Measurements from ENCODE around the gene KLHL7. TPM values are rescaled to one million over a fixed set of nuclear protein-coding genes. Genes with fewer than 3 reads are reported as not detected.

The KLHL7 gene
- total and polyA plus RNA-seq, 4 donors: 5.4 to 14.1 (median 9.9) TPM

DNA sequence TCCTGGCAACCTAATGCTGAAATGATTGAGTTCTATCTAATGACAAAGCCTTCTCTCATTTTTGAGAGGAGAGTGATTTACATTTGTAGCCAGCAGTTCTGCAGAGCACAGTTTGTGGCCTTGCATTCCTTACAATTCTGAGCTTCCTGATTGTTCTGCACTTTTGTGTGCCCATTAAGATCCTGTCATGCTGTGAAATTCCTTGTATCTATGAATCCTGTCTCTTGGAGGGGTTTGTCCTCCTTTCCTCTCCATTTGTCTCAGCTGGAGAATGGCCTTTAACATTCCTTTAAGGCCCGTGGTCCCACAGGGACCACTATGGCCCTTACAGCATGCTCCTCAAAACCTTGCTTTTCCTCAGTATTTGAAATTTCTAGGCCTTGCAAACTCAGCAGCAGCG, 10.4 kb downstream of the KLHL7 start:
- no peak for TF ChIP-seq YY1 (IDR thresholded peaks at IDR 0.05)
- TF ChIP-seq MAX (IDR thresholded peaks at IDR 0.05): no peak
- no peak for TF ChIP-seq JUND (IDR thresholded peaks at IDR 0.05)
- no peak for TF ChIP-seq HNF4G (IDR thresholded peaks at IDR 0.05)
- TF ChIP-seq, protein P1, sequence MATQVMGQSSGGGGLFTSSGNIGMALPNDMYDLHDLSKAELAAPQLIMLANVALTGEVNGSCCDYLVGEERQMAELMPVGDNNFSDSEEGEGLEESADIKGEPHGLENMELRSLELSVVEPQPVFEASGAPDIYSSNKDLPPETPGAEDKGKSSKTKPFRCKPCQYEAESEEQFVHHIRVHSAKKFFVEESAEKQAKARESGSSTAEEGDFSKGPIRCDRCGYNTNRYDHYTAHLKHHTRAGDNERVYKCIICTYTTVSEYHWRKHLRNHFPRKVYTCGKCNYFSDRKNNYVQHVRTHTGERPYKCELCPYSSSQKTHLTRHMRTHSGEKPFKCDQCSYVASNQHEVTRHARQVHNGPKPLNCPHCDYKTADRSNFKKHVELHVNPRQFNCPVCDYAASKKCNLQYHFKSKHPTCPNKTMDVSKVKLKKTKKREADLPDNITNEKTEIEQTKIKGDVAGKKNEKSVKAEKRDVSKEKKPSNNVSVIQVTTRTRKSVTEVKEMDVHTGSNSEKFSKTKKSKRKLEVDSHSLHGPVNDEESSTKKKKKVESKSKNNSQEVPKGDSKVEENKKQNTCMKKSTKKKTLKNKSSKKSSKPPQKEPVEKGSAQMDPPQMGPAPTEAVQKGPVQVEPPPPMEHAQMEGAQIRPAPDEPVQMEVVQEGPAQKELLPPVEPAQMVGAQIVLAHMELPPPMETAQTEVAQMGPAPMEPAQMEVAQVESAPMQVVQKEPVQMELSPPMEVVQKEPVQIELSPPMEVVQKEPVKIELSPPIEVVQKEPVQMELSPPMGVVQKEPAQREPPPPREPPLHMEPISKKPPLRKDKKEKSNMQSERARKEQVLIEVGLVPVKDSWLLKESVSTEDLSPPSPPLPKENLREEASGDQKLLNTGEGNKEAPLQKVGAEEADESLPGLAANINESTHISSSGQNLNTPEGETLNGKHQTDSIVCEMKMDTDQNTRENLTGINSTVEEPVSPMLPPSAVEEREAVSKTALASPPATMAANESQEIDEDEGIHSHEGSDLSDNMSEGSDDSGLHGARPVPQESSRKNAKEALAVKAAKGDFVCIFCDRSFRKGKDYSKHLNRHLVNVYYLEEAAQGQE (IDR thresholded peaks at IDR 0.05): no peak
- TF ChIP-seq, protein P2, sequence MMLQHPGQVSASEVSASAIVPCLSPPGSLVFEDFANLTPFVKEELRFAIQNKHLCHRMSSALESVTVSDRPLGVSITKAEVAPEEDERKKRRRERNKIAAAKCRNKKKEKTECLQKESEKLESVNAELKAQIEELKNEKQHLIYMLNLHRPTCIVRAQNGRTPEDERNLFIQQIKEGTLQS (IDR thresholded peaks at IDR 0.05): no peak
- no peak for TF ChIP-seq GABPA (IDR thresholded peaks at IDR 0.05 in 1 of 2, conservative IDR thresholded peaks at IDR 0.05 in 1 of 2)
- TF ChIP-seq NR2F2 (IDR thresholded peaks at IDR 0.05): no peak
- WGBS: 84% methylated on average over 2 of the region's 2 CpGs
- DNase-seq (ENCODE audit: low spot score): no peak
- Histone ChIP-seq H3K27me3 (ENCODE audit: control insufficient read depth in 4 of 4, insufficient read depth in 4 of 4, low read length in 3 of 4) (no peaks in the 10 kb centered on the region), H3K27ac (ENCODE audit: low read depth in 1 of 2, low read length in 2 of 2) (no peak overlapping the region), H3K9ac (ENCODE audit: low read depth in 1 of 2, low read length in 2 of 2) (no peak overlapping the region), H3K4me3 (ENCODE audit: low read depth in 1 of 3, low read length in 3 of 3) (no peak overlapping the region), H3K4me1 (ENCODE audit: control insufficient read depth in 4 of 4, insufficient read depth in 4 of 4, low read length in 3 of 4) (peaks cover 0 to 2% (median 0%) of the 10 kb centered on the region in 4 donors), H3K9me3 (ENCODE audit: control insufficient read depth in 4 of 4, low read length in 3 of 4) (no peaks in the 10 kb centered on the region), H3K36me3 (ENCODE audit: control insufficient read depth in 4 of 4, insufficient read depth in 3 of 4, low read depth in 1 of 4, low read length in 3 of 4) (no peaks in the 10 kb centered on the region)

- H3K36me3 ChIP-seq (ENCODE audit: control insufficient read depth in 4 of 4, insufficient read depth in 3 of 4, low read depth in 1 of 4, low read length in 3 of 4): no peaks in the 10 kb centered on the region
- no peak overlapping the region for H3K27ac ChIP-seq (ENCODE audit: low read depth in 1 of 2, low read length in 2 of 2)
- H3K9ac ChIP-seq (ENCODE audit: low read depth in 1 of 2, low read length in 2 of 2): no peak overlapping the region
- H3K4me1 ChIP-seq (ENCODE audit: control insufficient read depth in 4 of 4, insufficient read depth in 4 of 4, low read length in 3 of 4): peaks cover 0 to 2% (median 0%) of the 10 kb centered on the region in 4 donors
- WGBS: 51% methylated on average over 2 of the region's 2 CpGs
- no peaks in the 10 kb centered on the region for H3K9me3 ChIP-seq (ENCODE audit: control insufficient read depth in 4 of 4, low read length in 3 of 4)
- no peak for DNase-seq (ENCODE audit: low spot score)
- no peaks in the 10 kb centered on the region for H3K27me3 ChIP-seq (ENCODE audit: control insufficient read depth in 4 of 4, insufficient read depth in 4 of 4, low read length in 3 of 4)
- peak; percentile 31 to 33 for TF ChIP-seq RXRA (IDR thresholded peaks at IDR 0.05)
- TF ChIP-seq FOXA2 (IDR thresholded peaks at IDR 0.05): no peak
- H3K4me3 ChIP-seq (ENCODE audit: low read depth in 1 of 3, low read length in 3 of 3): no peak overlapping the region
Observed at GRCh38 chr7:23117841-23118240, 12.3 kb downstream of the KLHL7 start.

GRCh38 chr7:23120106-23120505, 14.5 kb downstream of the KLHL7 start:
- no peak for DNase-seq (ENCODE audit: low spot score)
- H3K9me3 ChIP-seq (ENCODE audit: control insufficient read depth in 4 of 4, low read length in 3 of 4): no peaks in the 10 kb centered on the region
- no peaks in the 10 kb centered on the region for H3K27me3 ChIP-seq (ENCODE audit: control insufficient read depth in 4 of 4, insufficient read depth in 4 of 4, low read length in 3 of 4)
- no peak overlapping the region for H3K9ac ChIP-seq (ENCODE audit: low read depth in 1 of 2, low read length in 2 of 2)
- no peak overlapping the region for H3K4me3 ChIP-seq (ENCODE audit: low read depth in 1 of 3, low read length in 3 of 3)
- H3K36me3 ChIP-seq (ENCODE audit: control insufficient read depth in 4 of 4, insufficient read depth in 3 of 4, low read depth in 1 of 4, low read length in 3 of 4): no peaks in the 10 kb centered on the region
- no peak for TF ChIP-seq FOXA1 (IDR thresholded peaks at IDR 0.05)
- TF ChIP-seq, protein P2 (IDR thresholded peaks at IDR 0.05): no peak
- no peak for TF ChIP-seq RXRA (IDR thresholded peaks at IDR 0.05)
- TF ChIP-seq, protein P1 (IDR thresholded peaks at IDR 0.05): no peak
- TF ChIP-seq RAD21 (IDR thresholded peaks at IDR 0.05): no peak
- H3K27ac ChIP-seq (ENCODE audit: low read depth in 1 of 2, low read length in 2 of 2): no peak overlapping the region
- 96% methylated on average over 4 of the region's 4 CpGs for WGBS
- H3K4me1 ChIP-seq (ENCODE audit: control insufficient read depth in 4 of 4, insufficient read depth in 4 of 4, low read length in 3 of 4): no peaks in the 10 kb centered on the region
